K562 (cell line): Measurements from ENCODE around the gene SRGAP2C. TPM values are rescaled to one million over a fixed set of nuclear protein-coding genes. Genes with fewer than 3 reads are reported as not detected.
"Not testable (repeated sequence)": the region's sequence is repeated elsewhere in the genome, so short reads cannot be mapped to it uniquely, and the experiment has no call there.

Experiments used
- ASH1L ChIP-seq: fragments of 450-650 bp; IDR thresholded peaks from 2 replicates; pipeline ENCODE4 v1.6.1; 2018; ENCODE audit warnings: borderline replicate concordance, mild to moderate bottlenecking, low read depth; ENCODE audit not compliant: partially characterized antibody
- ATF1 ChIP-seq, 2 experiments: fragments of 450-650 bp in 1 of 2; IDR thresholded peaks; 2 replicates each; pipeline ENCODE4 v1.6.1; 2016; ENCODE audit warnings: missing compliant biosample characterization in 1 of 2, missing genetic modification characterization in 1 of 2
- ATF7 ChIP-seq: fragments of 450-650 bp; IDR thresholded peaks from 2 replicates; pipeline ENCODE4 v1.7.1; 2014; ENCODE audit warnings: mild to moderate bottlenecking, moderate library complexity
- CHD2 ChIP-seq: IDR thresholded peaks from 2 replicates; pipeline ENCODE4 v1.6.1; 2011; ENCODE audit warnings: low read depth, low read length
- CXXC5 ChIP-seq: fragments of 250-450 bp; sonication (Bioruptor Pico); IDR thresholded peaks from 2 replicates; pipeline ENCODE4 v1.8.0; 2022; ENCODE audit warnings: inconsistent platforms, mild to moderate bottlenecking, moderate library complexity
- DMBX1 ChIP-seq: fragments of 250-450 bp; sonication (Bioruptor Pico); IDR thresholded peaks from 2 replicates; pipeline ENCODE4 v1.8.0; 2022; ENCODE audit warnings: inconsistent platforms, mild to moderate bottlenecking, moderate library complexity, borderline replicate concordance
- FOXK2 ChIP-seq, 2 experiments: fragments of 450-650 bp; IDR thresholded peaks in 1 of 2; conservative IDR thresholded peaks in 1 of 2; 2 replicates each; pipeline ENCODE4 v1.6.1; 2016; ENCODE audit warnings: low read depth in 2 of 2, mild to moderate bottlenecking in 1 of 2
- FOXM1 ChIP-seq, 2 experiments: fragments of 450-650 bp in 1 of 2; sonication (generic) in 1 of 2; formaldehyde crosslinking in 1 of 2; IDR thresholded peaks; 2 replicates each; pipeline versions ENCODE4 v1.6.1 to v1.9.0; 2017 to 2022; ENCODE audit warnings: low read depth in 2 of 2, mild to moderate bottlenecking in 2 of 2, missing genetic modification reagents in 1 of 2, moderate library complexity in 1 of 2
- MNT ChIP-seq, 2 experiments: fragments of 450-650 bp; conservative IDR thresholded peaks; 2 replicates each; pipeline ENCODE4 v1.6.1; 2017; ENCODE audit warnings: mild to moderate bottlenecking in 2 of 2, moderate library complexity in 2 of 2
- NFYB ChIP-seq: IDR thresholded peaks from 2 replicates; pipeline ENCODE4 v1.6.1; 2011; ENCODE audit warnings: mild to moderate bottlenecking, moderate library complexity; ENCODE audit not compliant: insufficient read length; ENCODE audit errors: extremely low read depth
- NRF1 ChIP-seq, 2 experiments: fragments of 450-650 bp; IDR thresholded peaks in 1 of 2; conservative IDR thresholded peaks in 1 of 2; 2 replicates each; pipeline ENCODE4 v1.6.1; 2014; ENCODE audit warnings: mild to moderate bottlenecking in 2 of 2
- PHF8 ChIP-seq: fragments of 200-600 bp; sonication (generic); IDR thresholded peaks from 2 replicates; pipeline ENCODE4 v1.6.1; 2012; ENCODE audit warnings: mixed run types, mild to moderate bottlenecking, inconsistent platforms, low read length, moderate library complexity, borderline replicate concordance
- POLR2B ChIP-seq: fragments of 450-650 bp; IDR thresholded peaks from 2 replicates; pipeline ENCODE4 v1.6.1; 2018; ENCODE audit warnings: low read depth; ENCODE audit not compliant: partially characterized antibody
- POLR2G ChIP-seq: fragments of 200-400 bp; formaldehyde crosslinking; IDR thresholded peaks from 2 replicates; pipeline ENCODE4 v1.6.1; 2017; ENCODE audit warnings: low read depth, mild to moderate bottlenecking, antibody characterized with exemption, low read length, moderate library complexity
- SP2 ChIP-seq: IDR thresholded peaks from 2 replicates; pipeline ENCODE4 v1.6.1; 2011; ENCODE audit warnings: mild to moderate bottlenecking, low read depth, low read length, moderate library complexity; ENCODE audit not compliant: poor library complexity, severe bottlenecking; ENCODE audit errors: extremely low read depth
- ZNF24 ChIP-seq: fragments of 450-650 bp; IDR thresholded peaks from 2 replicates; pipeline ENCODE4 v1.6.1; 2016
- ZNF395 ChIP-seq: fragments of 200-800 bp; sonication (Bioruptor generic); IDR thresholded peaks from 2 replicates; pipeline ENCODE4 v1.6.1; 2017; ENCODE audit warnings: missing genetic modification characterization, missing compliant biosample characterization
- ZNF589 ChIP-seq: fragments of 200-800 bp; sonication (Bioruptor generic); IDR thresholded peaks from 2 replicates; pipeline ENCODE4 v1.6.1; 2016; ENCODE audit warnings: low read depth, missing genetic modification characterization, missing compliant biosample characterization
- polyA plus RNA-seq, 8 experiments: library from polyadenylated mRNA; depleted of rRNA in 4 of 8; stranded (reverse) in 5 of 8; unstranded in 3 of 8; fragments of >200 nt; fragmentation: Nextera tagmentation in 2 of 8; fragmentation: Illumina TruSeq in 1 of 8; extraction: Ambion mirVana in 2 of 8; extraction: Trizol in 1 of 8; gene quantifications; 2 replicates each; pipeline versions ENCODE4 v1.2.1 to v1.2.3, GENCODE V29; 2011 to 2014; ENCODE audit warnings: inconsistent platforms in 1 of 8, missing spikeins in 1 of 8
- total RNA-seq, 7 experiments: library from RNA; depleted of rRNA in 6 of 7; stranded (reverse); fragments of >200 nt in 6 of 7; fragmentation: Illumina TruSeq in 2 of 7; extraction: Trizol in 2 of 7; gene quantifications; 2 replicates each; pipeline versions ENCODE4 v1.2.1 to v1.2.3, GENCODE V29; 2011 to 2021; ENCODE audit warnings: low replicate concordance in 1 of 7
- TF ChIP-seq, protein P1 (sequence below): fragments of 200-800 bp; sonication (Bioruptor generic); IDR thresholded peaks from 2 replicates; pipeline ENCODE4 v1.6.1; 2017; ENCODE audit warnings: missing genetic modification characterization, missing compliant biosample characterization
- TF ChIP-seq, protein P2 (sequence below): sonication (generic); IDR thresholded peaks from 2 replicates; pipeline ENCODE4 v1.6.1; 2016

SRGAP2C gene
- total and polyA plus RNA-seq, 9 of the 15 experiments (the other 6 are each of a cell fraction or from before 2014, with no cell fraction given): 5.0 to 21.1 (median 7.7) TPM

DNA sequence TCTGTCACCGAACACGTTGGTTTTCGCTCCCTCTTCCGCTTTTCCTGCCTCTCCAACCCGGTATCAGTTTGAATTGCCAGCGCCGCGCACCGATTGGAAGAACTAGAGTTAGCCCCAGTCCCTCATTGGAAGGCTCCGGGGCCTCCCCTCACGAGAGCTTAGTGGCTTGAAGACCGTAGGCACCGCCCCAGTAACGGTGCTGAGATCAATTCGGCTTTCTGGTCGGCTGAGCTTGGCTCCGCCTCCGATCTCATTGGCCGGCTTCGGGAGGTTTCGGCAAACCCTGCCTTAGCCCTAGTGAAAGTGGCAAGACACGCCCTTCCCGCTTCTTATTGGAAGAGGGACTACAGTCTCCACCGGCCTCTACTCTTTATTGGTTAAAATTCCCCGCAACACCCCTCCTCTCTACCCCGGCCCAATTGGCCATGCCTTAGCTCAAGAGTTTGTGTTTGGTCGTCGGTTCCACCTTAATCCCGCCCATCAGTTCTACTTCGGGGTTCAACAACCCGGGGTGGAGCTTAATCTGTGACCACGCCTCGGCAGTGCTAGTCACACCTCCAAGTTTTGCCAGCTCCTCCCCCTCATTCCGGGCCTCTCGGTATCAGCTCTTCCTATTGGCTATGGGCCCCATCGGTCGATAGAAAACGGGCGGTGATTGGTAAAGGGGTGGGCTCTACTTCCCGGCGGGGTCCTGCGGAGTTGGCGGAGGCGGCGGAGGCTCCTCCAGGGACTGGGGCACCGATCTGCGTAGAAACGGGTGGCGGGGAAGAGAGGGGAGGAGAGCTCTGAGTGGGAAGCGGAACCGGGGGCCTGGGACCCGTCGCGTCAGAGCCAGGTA lies at the start of gene SRGAP2C, which contains the start of gene FAM72B (continued):
- TF ChIP-seq, protein P1, sequence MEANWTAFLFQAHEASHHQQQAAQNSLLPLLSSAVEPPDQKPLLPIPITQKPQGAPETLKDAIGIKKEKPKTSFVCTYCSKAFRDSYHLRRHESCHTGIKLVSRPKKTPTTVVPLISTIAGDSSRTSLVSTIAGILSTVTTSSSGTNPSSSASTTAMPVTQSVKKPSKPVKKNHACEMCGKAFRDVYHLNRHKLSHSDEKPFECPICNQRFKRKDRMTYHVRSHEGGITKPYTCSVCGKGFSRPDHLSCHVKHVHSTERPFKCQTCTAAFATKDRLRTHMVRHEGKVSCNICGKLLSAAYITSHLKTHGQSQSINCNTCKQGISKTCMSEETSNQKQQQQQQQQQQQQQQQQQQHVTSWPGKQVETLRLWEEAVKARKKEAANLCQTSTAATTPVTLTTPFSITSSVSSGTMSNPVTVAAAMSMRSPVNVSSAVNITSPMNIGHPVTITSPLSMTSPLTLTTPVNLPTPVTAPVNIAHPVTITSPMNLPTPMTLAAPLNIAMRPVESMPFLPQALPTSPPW (CRISPR knock-in tag): peak; percentile 59
- TF ChIP-seq PHF8 (peak; percentile 21; the same call in 1 of the 2 replicates), POLR2B (peak; percentile 22), SP2 (peak; percentile 46), MNT (conservative IDR thresholded peaks at IDR 0.05) (0 out of 4 replicates have a peak, but pooled peaks of 1 of the 2 experiments have one; percentile 33), ZNF589 (CRISPR knock-in tag) (0 out of 2 replicates have a peak, but pooled peaks have one; percentile 63), DMBX1 (CRISPR knock-in tag) (peak; percentile 51; the same call in 1 of the 2 replicates), CXXC5 (peak; percentile 77), ATF1 (tag; IDR thresholded peaks at IDR 0.05) (peak; percentile 42), ZNF395 (peak; percentile 79; the same call in 1 of the 2 replicates), CHD2 (peak; percentile 54), POLR2G (peak; percentile 40), FOXM1 (IDR thresholded peaks at IDR 0.05; ENCODE audit: low read depth) (peak; percentile 50; the same call in 1 of the 2 replicates), NFYB (peak; percentile 60), ZNF24 (peak; percentile 97), NRF1 (conservative IDR thresholded peaks at IDR 0.05 in 1 of 2, IDR thresholded peaks at IDR 0.05 in 1 of 2) (peak; percentile 73 to 74), ATF7 (peak; percentile 74), ASH1L (peak; percentile 94), FOXK2 (conservative IDR thresholded peaks at IDR 0.05 in 1 of 2, IDR thresholded peaks at IDR 0.05 in 1 of 2; ENCODE audit: low read depth in 2 of 2) (peak; percentile 80 to 83)
- TF ChIP-seq, protein P2, sequence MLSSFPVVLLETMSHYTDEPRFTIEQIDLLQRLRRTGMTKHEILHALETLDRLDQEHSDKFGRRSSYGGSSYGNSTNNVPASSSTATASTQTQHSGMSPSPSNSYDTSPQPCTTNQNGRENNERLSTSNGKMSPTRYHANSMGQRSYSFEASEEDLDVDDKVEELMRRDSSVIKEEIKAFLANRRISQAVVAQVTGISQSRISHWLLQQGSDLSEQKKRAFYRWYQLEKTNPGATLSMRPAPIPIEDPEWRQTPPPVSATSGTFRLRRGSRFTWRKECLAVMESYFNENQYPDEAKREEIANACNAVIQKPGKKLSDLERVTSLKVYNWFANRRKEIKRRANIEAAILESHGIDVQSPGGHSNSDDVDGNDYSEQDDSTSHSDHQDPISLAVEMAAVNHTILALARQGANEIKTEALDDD: peak; percentile 79
- TF ChIP-seq ATF1 (CRISPR knock-in tag; IDR thresholded peaks at IDR 0.05); FOXM1 (CRISPR knock-in tag; IDR thresholded peaks at IDR 0.05; ENCODE audit: low read depth): not testable (repeated sequence)
